Heart left ventricle (tissue), 13 donors: Measurements from ENCODE around the gene ESPNL.

Experiments used
- CTCF ChIP-seq, 12 donors: fragments of 200-600 bp; sonication (generic) in 4 of 12; IDR thresholded peaks; one replicate each; pipeline versions ENCODE4 v1.5.0 to v1.8.0; 2018 to 2022; ENCODE audit warnings: antibody characterized with exemption in 12 of 12, mild to moderate bottlenecking in 5 of 12
- POLR2A ChIP-seq, 2 donors: fragments of 450-650 bp; IDR thresholded peaks; one replicate each; pipeline ENCODE4 v1.6.1; 2017; ENCODE audit warnings: antibody characterized with exemption in 2 of 2, mild to moderate bottlenecking in 2 of 2, moderate library complexity in 2 of 2
- donor health status: ischemic (EF 13 %, LVEDD 7.1; RV severe dilation, severe dysfunction).
- donor health status: DM: no; HTN: yes; CAD: no.
- donor health status: DM: no; HTN: no; CAD: no.
- donor health status: ischemic (EF 25% LVEDD 6.9; RV normal size, moderate dysfunction).
- donor health status: ischemic (EF 25% LVEDD 5.7; RV mildly dilated, moderate dysfunction).
- donor health status: ischemic (EF 35%, LVEDD 5.7; RV mildly dilated, moderate dysfunction).
- donor health status: nonischemic (EF 11% LVEDD 7.7; RV severe dilation, severe dysfunction).
- donor health status: DM: yes; HTN: yes; CAD: no.
- donor health status: PGD.
- donor health status: ischemic (EF 29% LVEDD 5.4; RV normal size, mild dysfunction).
- donor health status: nonischemic (EF 23%, LVEDD 6.1; RV moderate dilation, normal function).

- TF ChIP-seq POLR2A (IDR thresholded peaks at IDR 0.05) (no peak), CTCF (IDR thresholded peaks at IDR 0.05) (no peak)
Observed at GRCh38 chr2:238168196-238169047, 68.3 kb downstream of the ESPNL start.
